ENCODE results near the gene CD1D. TPM values are rescaled to one million over a fixed set of nuclear protein-coding genes. Genes with fewer than 3 reads are reported as not detected.
A peak's percentile ranks its signal among the peaks of the same experiment; 100 is the strongest.
"Not testable (repeated sequence)": the region's sequence is repeated elsewhere in the genome, so short reads cannot be mapped to it uniquely, and the experiment has no call there.

Gene CD1D
- total RNA-seq, 2 donors from 2014 or later, result not detected

GRCh38 chr1:158153746-158154444 is 26.8 kb upstream of the CD1D start:
- Mint-ChIP-seq H3K4me1 (ENCODE audit: low read depth) (peaks cover 26% of the 10 kb centered on the region), H3K36me3 (ENCODE audit: insufficient read depth in 2 of 2) (no peaks in the 10 kb centered on the region), H3K4me3 (no peak overlapping the region), H3K9me3 (no peaks in the 10 kb centered on the region), H3K27me3 (ENCODE audit: low read depth) (peaks cover 16% of the 10 kb centered on the region), H3K27ac (no peak overlapping the region)
- ATAC-seq (replicated peaks in 1 of 2) (no peak), DNase-seq (no peak)

GRCh38 chr1:158154501-158154900 is 26.2 kb upstream of the CD1D start:
- no peaks in the 10 kb centered on the region for H3K36me3 Mint-ChIP-seq (ENCODE audit: insufficient read depth in 2 of 2)
- no peak overlapping the region for H3K4me3 Mint-ChIP-seq
- no peak for ATAC-seq (replicated peaks in 1 of 2)
- no peaks in the 10 kb centered on the region for H3K9me3 Mint-ChIP-seq
- DNase-seq, result no peak
- H3K4me1 Mint-ChIP-seq (ENCODE audit: low read depth), result peaks cover 20% of the 10 kb centered on the region
- peaks cover 16% of the 10 kb centered on the region for H3K27me3 Mint-ChIP-seq (ENCODE audit: low read depth)
- no peak overlapping the region for H3K27ac Mint-ChIP-seq

- Mint-ChIP-seq H3K9me3 (no peaks in the 10 kb centered on the region), H3K36me3 (ENCODE audit: insufficient read depth in 2 of 2) (peaks cover 0 to 2% of the 10 kb centered on the region in 2 donors), H3K27me3 (ENCODE audit: low read depth) (peaks cover 22% of the 10 kb centered on the region), H3K27ac (peak overlapping the region; percentile 26), H3K4me3 (no peak overlapping the region), H3K4me1 (ENCODE audit: low read depth) (peaks cover 10% of the 10 kb centered on the region)
- DNase-seq, result no peak
- no peak for ATAC-seq (replicated peaks in 1 of 2)
Observed at GRCh38 chr1:158155673-158156072, 25.0 kb upstream of the CD1D start.

- peaks cover 51% of the 10 kb centered on the region for H3K27me3 Mint-ChIP-seq (ENCODE audit: low read depth)
- H3K36me3 Mint-ChIP-seq (ENCODE audit: insufficient read depth in 2 of 2), result peaks cover 0 to 2% of the 10 kb centered on the region in 2 donors
- H3K27ac Mint-ChIP-seq, result no peak overlapping the region
- no peak for ATAC-seq (replicated peaks in 1 of 2)
- peaks cover 5% of the 10 kb centered on the region for H3K4me1 Mint-ChIP-seq (ENCODE audit: low read depth)
- DNase-seq, result no peak
- H3K9me3 Mint-ChIP-seq, result no peaks in the 10 kb centered on the region
- no peak overlapping the region for H3K4me3 Mint-ChIP-seq
Observed at GRCh38 chr1:158159597-158159996, 21.1 kb upstream of the CD1D start.

GRCh38 chr1:158161446-158161845 is 19.2 kb upstream of the CD1D start:
- ATAC-seq (replicated peaks in 1 of 2), result no peak
- Mint-ChIP-seq H3K4me1 (ENCODE audit: low read depth) (peaks cover 5% of the 10 kb centered on the region), H3K9me3 (no peaks in the 10 kb centered on the region), H3K27ac (no peak overlapping the region), H3K27me3 (ENCODE audit: low read depth) (peaks cover 67% of the 10 kb centered on the region), H3K36me3 (ENCODE audit: insufficient read depth in 2 of 2) (peaks cover 0 to 2% of the 10 kb centered on the region in 2 donors), H3K4me3 (no peak overlapping the region)
- no peak for DNase-seq

- no peak overlapping the region for H3K4me3 Mint-ChIP-seq
- DNase-seq (no peak), ATAC-seq (replicated peaks in 1 of 2) (no peak)
- H3K27ac Mint-ChIP-seq, result no peak overlapping the region
- peaks cover 0 to 2% of the 10 kb centered on the region in 2 donors for H3K36me3 Mint-ChIP-seq (ENCODE audit: insufficient read depth in 2 of 2)
- H3K27me3 Mint-ChIP-seq (ENCODE audit: low read depth), result peaks cover 69% of the 10 kb centered on the region
- H3K4me1 Mint-ChIP-seq (ENCODE audit: low read depth), result peaks cover 5% of the 10 kb centered on the region
- H3K9me3 Mint-ChIP-seq, result no peaks in the 10 kb centered on the region
Observed at GRCh38 chr1:158163000-158163947, 17.4 kb upstream of the CD1D start.

- Mint-ChIP-seq H3K4me1 (ENCODE audit: low read depth) (no peaks in the 10 kb centered on the region), H3K36me3 (ENCODE audit: insufficient read depth in 2 of 2) (no peaks in the 10 kb centered on the region), H3K27me3 (ENCODE audit: low read depth) (peaks cover 58% of the 10 kb centered on the region), H3K9me3 (no peaks in the 10 kb centered on the region), H3K27ac (no peak overlapping the region), H3K4me3 (no peak overlapping the region)
- DNase-seq, result no peak
- no peak for ATAC-seq (replicated peaks in 1 of 2)
Observed at GRCh38 chr1:158169105-158169504, 11.6 kb upstream of the CD1D start.

- not testable (repeated sequence) for H3K4me3 Mint-ChIP-seq; H3K36me3 Mint-ChIP-seq (ENCODE audit: insufficient read depth in 2 of 2); H3K9me3 Mint-ChIP-seq; H3K27ac Mint-ChIP-seq; ATAC-seq (replicated peaks in 1 of 2); DNase-seq; H3K4me1 Mint-ChIP-seq (ENCODE audit: low read depth)
- H3K27me3 Mint-ChIP-seq (ENCODE audit: low read depth), result peaks cover 61% of the 10 kb centered on the region
Observed at GRCh38 chr1:158175915-158176314, 4.8 kb upstream of the CD1D start.

- H3K9me3 Mint-ChIP-seq, result no peaks in the 10 kb centered on the region
- H3K27ac Mint-ChIP-seq, result no peak overlapping the region
- peaks cover under 1% of the 10 kb centered on the region for H3K4me1 Mint-ChIP-seq (ENCODE audit: low read depth)
- peaks cover 0 to 3% of the 10 kb centered on the region in 2 donors for H3K36me3 Mint-ChIP-seq (ENCODE audit: insufficient read depth in 2 of 2)
- DNase-seq (no peak), ATAC-seq (replicated peaks in 1 of 2) (no peak)
- no peak overlapping the region for H3K4me3 Mint-ChIP-seq
- peaks cover 65% of the 10 kb centered on the region for H3K27me3 Mint-ChIP-seq (ENCODE audit: low read depth)
Observed at GRCh38 chr1:158176399-158176798, 4.3 kb upstream of the CD1D start.

GRCh38 chr1:158176849-158177699 is 3.6 kb upstream of the CD1D start:
- H3K27me3 Mint-ChIP-seq (ENCODE audit: low read depth), result peaks cover 65% of the 10 kb centered on the region
- DNase-seq; H3K27ac Mint-ChIP-seq; H3K4me3 Mint-ChIP-seq; H3K9me3 Mint-ChIP-seq; H3K36me3 Mint-ChIP-seq (ENCODE audit: insufficient read depth in 2 of 2); ATAC-seq (replicated peaks in 1 of 2); H3K4me1 Mint-ChIP-seq (ENCODE audit: low read depth): not testable (repeated sequence)

GRCh38 chr1:158177700-158178450 is 2.8 kb upstream of the CD1D start:
- Mint-ChIP-seq H3K27ac (no peak overlapping the region), H3K4me1 (ENCODE audit: low read depth) (peaks cover 8% of the 10 kb centered on the region), H3K4me3 (peak overlapping the region; percentile 41 to 58), H3K36me3 (ENCODE audit: insufficient read depth in 2 of 2) (peaks cover 0 to 3% of the 10 kb centered on the region in 2 donors), H3K27me3 (ENCODE audit: low read depth) (peaks cover 68% of the 10 kb centered on the region), H3K9me3 (no peaks in the 10 kb centered on the region)
- peak; percentile 89 to 92 for ATAC-seq (replicated peaks in 1 of 2)
- peak; percentile 39 to 56 for DNase-seq

GRCh38 chr1:158179301-158180041 is 1.2 kb upstream of the CD1D start:
- Mint-ChIP-seq H3K36me3 (ENCODE audit: insufficient read depth in 2 of 2) (peaks cover 0 to 3% of the 10 kb centered on the region in 2 donors), H3K9me3 (no peaks in the 10 kb centered on the region), H3K4me3 (peak overlapping the region; percentile 25 to 67), H3K4me1 (ENCODE audit: low read depth) (peaks cover 8% of the 10 kb centered on the region), H3K27me3 (ENCODE audit: low read depth) (peaks cover 70% of the 10 kb centered on the region), H3K27ac (no peak overlapping the region)
- no peak for DNase-seq
- ATAC-seq (replicated peaks in 1 of 2), result no peak

All from activated T-cell treated with anti-CD3 and anti-CD28 coated beads, Interleukin-2, amount 50 U/mL, for 72 hours (primary cell).